Neural cell (in vitro differentiated cells): ENCODE measurements around the gene IL11. TPM values are rescaled to one million over a fixed set of nuclear protein-coding genes. Genes with fewer than 3 reads are reported as not detected.

ENCODE experiments used
- H2AFZ ChIP-seq: fragments of 200-600, 300-800 bp; sonication (generic), shearing (Covaris generic); 2 replicates; pipeline ENCODE4 v1.6.0; 2014; ENCODE audit warnings: low read depth, mild to moderate bottlenecking, antibody characterized with exemption, low read length, moderate library complexity
- H3F3A ChIP-seq: fragments of 200-600 bp; shearing (Covaris generic); 2 replicates; pipeline ENCODE4 v1.6.1; 2016; ENCODE audit warnings: mild to moderate bottlenecking, moderate library complexity, mixed read lengths, antibody characterized with exemption, low read length; ENCODE audit not compliant: insufficient read depth, poor library complexity, severe bottlenecking
- H3K27ac ChIP-seq: fragments of 200-600, 300-800 bp; sonication (generic), shearing (Covaris generic); 2 replicates; pipeline ENCODE4 v1.5.1; 2014; ENCODE audit warnings: mild to moderate bottlenecking, low read length, moderate library complexity
- H3K27me3 ChIP-seq: fragments of 300-800, 200-600 bp; sonication (generic), shearing (Covaris generic); 2 replicates; pipeline ENCODE4 v1.6.0; 2014; ENCODE audit warnings: mild to moderate bottlenecking, low read depth, low read length, moderate library complexity; ENCODE audit not compliant: insufficient read depth
- H3K36me3 ChIP-seq: fragments of 300-800, 200-600 bp; sonication (generic), shearing (Covaris generic); 2 replicates; pipeline ENCODE4 v1.5.1; 2014; ENCODE audit warnings: mild to moderate bottlenecking, antibody characterized with exemption, low read length, moderate library complexity; ENCODE audit not compliant: insufficient read depth
- H3K4me2 ChIP-seq: fragments of 300-800, 200-600 bp; sonication (generic), shearing (Covaris generic); 2 replicates; pipeline ENCODE4 v1.6.0; 2014; ENCODE audit warnings: mild to moderate bottlenecking, low read length
- H3K4me3 ChIP-seq: fragments of 300-800, 200-600 bp; sonication (generic), shearing (Covaris generic); 2 replicates; pipeline ENCODE4 v1.5.1; 2014; ENCODE audit warnings: mild to moderate bottlenecking, low read length, moderate library complexity
- H3K79me2 ChIP-seq: fragments of 200-600 bp; shearing (Covaris generic); replicated peaks from 2 replicates; pipeline ENCODE4 v1.6.0; 2014; ENCODE audit warnings: mild to moderate bottlenecking, low read length, moderate library complexity; ENCODE audit not compliant: insufficient read depth
- H3K9ac ChIP-seq: fragments of 300-800, 200-600 bp; sonication (generic), shearing (Covaris generic); 2 replicates; pipeline ENCODE4 v1.6.1; 2016; ENCODE audit warnings: mild to moderate bottlenecking, low read length, mixed read lengths
- H3K9me2 ChIP-seq: fragments of 200-600 bp; shearing (Covaris generic); 2 replicates; pipeline ENCODE4 v1.6.1; 2016; ENCODE audit warnings: mild to moderate bottlenecking, low read length, mixed read lengths; ENCODE audit not compliant: insufficient read depth
- H3K9me3 ChIP-seq: fragments of 200-600, 300-800 bp; sonication (generic), shearing (Covaris generic); 2 replicates; pipeline ENCODE4 v1.6.1; 2016; ENCODE audit warnings: mild to moderate bottlenecking, mixed run types, low read length, moderate library complexity, mixed read lengths
- H4K20me1 ChIP-seq: fragments of 200-600 bp; shearing (Covaris generic); 2 replicates; pipeline ENCODE4 v1.6.1; 2016; ENCODE audit warnings: mild to moderate bottlenecking, mixed run types; ENCODE audit not compliant: insufficient read depth
- EP300 ChIP-seq: fragments of 450-650 bp; conservative IDR thresholded peaks from 2 replicates; pipeline ENCODE4 v1.6.1; 2014; ENCODE audit warnings: antibody characterized with exemption, mild to moderate bottlenecking, moderate library complexity; ENCODE audit not compliant: poor library complexity, severe bottlenecking
- EZH2 ChIP-seq: fragments of 200-600, 300-800 bp; shearing (Covaris generic), sonication (generic); IDR thresholded peaks from 2 replicates; pipeline ENCODE4 v1.6.1; 2014; ENCODE audit warnings: antibody characterized with exemption, low read length, borderline replicate concordance, mild to moderate bottlenecking; ENCODE audit not compliant: insufficient read depth, poor library complexity, severe bottlenecking
- MXI1 ChIP-seq: fragments of 450-650 bp; conservative IDR thresholded peaks from 2 replicates; pipeline ENCODE4 v1.6.1; 2014; ENCODE audit warnings: antibody characterized with exemption, mild to moderate bottlenecking; ENCODE audit not compliant: poor library complexity, severe bottlenecking
- POLR2AphosphoS5 ChIP-seq: IDR thresholded peaks from 2 replicates; pipeline ENCODE4 v1.6.1; 2012
- RAD21 ChIP-seq: fragments of 450-650 bp; conservative IDR thresholded peaks from 2 replicates; pipeline ENCODE4 v1.6.1; 2014; ENCODE audit warnings: antibody characterized with exemption, mild to moderate bottlenecking, moderate library complexity
- REST ChIP-seq: IDR thresholded peaks from 2 replicates; pipeline ENCODE4 v1.6.1; 2012; ENCODE audit warnings: borderline replicate concordance
- SMC3 ChIP-seq: fragments of 450-650 bp; conservative IDR thresholded peaks from 2 replicates; pipeline ENCODE4 v1.6.1; 2014; ENCODE audit warnings: antibody characterized with exemption, mild to moderate bottlenecking, moderate library complexity; ENCODE audit not compliant: poor library complexity
- TAF1 ChIP-seq: IDR thresholded peaks from 2 replicates; pipeline ENCODE4 v1.6.1; 2012; ENCODE audit warnings: low read depth
- polyA plus RNA-seq: library from polyadenylated mRNA; depleted of rRNA; stranded (reverse); fragments of >200 nt; gene quantifications from 2 replicates; pipeline ENCODE4 v1.2.3, GENCODE V29; 2014
- TF ChIP-seq, protein P1 (sequence below): fragments of 450-650 bp; IDR thresholded peaks from 2 replicates; pipeline ENCODE4 v1.5.1; 2014; ENCODE audit warnings: antibody characterized with exemption, mild to moderate bottlenecking, moderate library complexity; ENCODE audit not compliant: poor library complexity, severe bottlenecking

The IL11 gene
- polyA plus RNA-seq, 1 donor from 2014 or later = 0.62 TPM

GRCh38 chr19:55365245-55365644 lies 5.0 kb downstream of the IL11 start:
- TF ChIP-seq REST (no peak), EZH2 (no peak), EP300 (no peak), MXI1 (no peak), POLR2AphosphoS5 (no peak), RAD21 (no peak), SMC3 (no peak), TAF1 (no peak)
- TF ChIP-seq, protein P1, sequence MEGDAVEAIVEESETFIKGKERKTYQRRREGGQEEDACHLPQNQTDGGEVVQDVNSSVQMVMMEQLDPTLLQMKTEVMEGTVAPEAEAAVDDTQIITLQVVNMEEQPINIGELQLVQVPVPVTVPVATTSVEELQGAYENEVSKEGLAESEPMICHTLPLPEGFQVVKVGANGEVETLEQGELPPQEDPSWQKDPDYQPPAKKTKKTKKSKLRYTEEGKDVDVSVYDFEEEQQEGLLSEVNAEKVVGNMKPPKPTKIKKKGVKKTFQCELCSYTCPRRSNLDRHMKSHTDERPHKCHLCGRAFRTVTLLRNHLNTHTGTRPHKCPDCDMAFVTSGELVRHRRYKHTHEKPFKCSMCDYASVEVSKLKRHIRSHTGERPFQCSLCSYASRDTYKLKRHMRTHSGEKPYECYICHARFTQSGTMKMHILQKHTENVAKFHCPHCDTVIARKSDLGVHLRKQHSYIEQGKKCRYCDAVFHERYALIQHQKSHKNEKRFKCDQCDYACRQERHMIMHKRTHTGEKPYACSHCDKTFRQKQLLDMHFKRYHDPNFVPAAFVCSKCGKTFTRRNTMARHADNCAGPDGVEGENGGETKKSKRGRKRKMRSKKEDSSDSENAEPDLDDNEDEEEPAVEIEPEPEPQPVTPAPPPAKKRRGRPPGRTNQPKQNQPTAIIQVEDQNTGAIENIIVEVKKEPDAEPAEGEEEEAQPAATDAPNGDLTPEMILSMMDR = no peak
- Histone ChIP-seq H3K27me3 (peaks cover 25% of the 10 kb centered on the region), H4K20me1 (no peaks in the 10 kb centered on the region)

DNA sequence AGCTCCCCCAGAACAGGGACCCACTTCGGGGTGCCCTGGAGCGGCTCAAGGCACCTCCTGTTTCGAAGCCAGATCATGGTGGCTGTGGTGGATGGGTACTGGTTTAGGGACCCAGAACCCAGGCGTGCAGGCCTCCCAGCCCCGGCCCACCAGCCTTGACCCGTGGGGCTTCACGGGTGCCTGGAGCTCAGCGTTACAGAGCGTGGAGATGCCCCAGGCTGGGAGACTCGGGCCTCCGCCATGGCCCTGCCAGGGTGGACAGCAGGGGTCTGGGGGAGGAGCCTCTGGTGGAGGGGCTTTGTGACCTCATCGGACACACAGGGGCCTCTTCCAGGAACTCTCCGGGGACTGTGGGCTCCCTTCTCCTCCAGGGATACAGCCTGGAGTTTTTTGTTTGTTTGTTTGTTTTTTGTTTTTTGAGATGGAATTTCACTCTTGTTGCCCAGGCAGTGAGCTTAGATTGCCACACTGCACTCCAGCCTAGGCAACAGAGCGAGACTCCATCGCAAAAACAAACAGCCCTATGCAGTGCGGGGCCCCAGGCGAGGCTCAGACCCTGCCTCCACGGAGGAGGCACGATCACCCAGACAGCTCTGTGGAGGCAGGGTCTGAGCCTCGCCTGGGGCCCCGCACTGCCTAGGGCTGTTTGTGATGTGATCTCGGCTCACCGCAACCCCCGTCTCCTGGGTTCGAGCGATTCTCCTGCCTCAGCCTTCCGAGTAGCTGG lies 7.1 kb downstream of the IL11 start, which contains the start of gene GARIN5B:
Gene GARIN5B, minus strand, starts transcription at position 271 of the 727 bp plus-strand sequence. Its CDS starts 194 bp downstream, at position 77.
- no peak within 1 kb of the TSS for H2AFZ ChIP-seq
- no peak within 1 kb of the TSS for H3K27ac ChIP-seq
- H4K20me1 ChIP-seq = no peaks in the 10 kb centered on the region
- H3K36me3 ChIP-seq = no peaks in the 10 kb centered on the region
- no peak within 1 kb of the TSS for H3K9ac ChIP-seq
- H3K9me2 ChIP-seq = no peaks in the 10 kb centered on the region
- TF ChIP-seq TAF1 = no peak
- no peak for TF ChIP-seq MXI1
- TF ChIP-seq, protein P1 = no peak
- no peak for TF ChIP-seq EP300
- no peak for TF ChIP-seq REST
- TF ChIP-seq SMC3 = no peak
- no peak for TF ChIP-seq RAD21
- TF ChIP-seq EZH2 = no peak
- no peak for TF ChIP-seq POLR2AphosphoS5
- peaks cover 6% of the 10 kb centered on the region for H3K27me3 ChIP-seq
- no peaks in the 10 kb centered on the region for H3F3A ChIP-seq
- no peak within 1 kb of the TSS for H3K4me3 ChIP-seq
- no peak within 1 kb of the TSS for H3K4me2 ChIP-seq
- no peaks in the 10 kb centered on the region for H3K9me3 ChIP-seq
- H3K79me2 ChIP-seq = no peaks in the 10 kb centered on the region

More at GRCh38 chr19:55365245-55365644, 5.0 kb downstream of the IL11 start:
- Histone ChIP-seq H3K9ac (no peak overlapping the region), H3K4me3 (no peak overlapping the region), H3K79me2 (no peaks in the 10 kb centered on the region), H3K9me3 (no peaks in the 10 kb centered on the region), H3F3A (no peaks in the 10 kb centered on the region), H3K36me3 (no peaks in the 10 kb centered on the region), H2AFZ (no peak overlapping the region), H3K4me2 (no peak overlapping the region), H3K9me2 (no peaks in the 10 kb centered on the region), H3K27ac (no peak overlapping the region)
